Prostate gland (tissue), 2 donors: ENCODE results near the gene PACSIN1. TPM values are rescaled to one million over a fixed set of nuclear protein-coding genes. Genes with fewer than 3 reads are reported as not detected.

Source experiments
- DNase-seq: peaks from one replicate; pipeline ENCODE4 v3.0.0-alpha.2; 2019; ENCODE audit warnings: low spot score
- H3K27ac ChIP-seq, 2 donors: fragments of 200-600 bp; sonication (generic); 2 replicates each; pipeline ENCODE4 v1.5.1; 2017 to 2019
- H3K27me3 ChIP-seq: fragments of 200-600 bp; sonication (generic); replicated peaks from 2 replicates; pipeline ENCODE4 v1.5.1; 2019; ENCODE audit not compliant: insufficient read depth
- H3K36me3 ChIP-seq, 2 donors: fragments of 200-600 bp; sonication (generic); 1 replicate in 1 of 2; 2 replicates in 1 of 2; pipeline versions ENCODE4 v1.5.1 to v1.8.1; 2017 to 2019
- H3K4me1 ChIP-seq: fragments of 200-600 bp; sonication (generic); replicated peaks from 2 replicates; pipeline ENCODE4 v1.5.1; 2019
- H3K4me3 ChIP-seq, 2 donors: fragments of 200-600 bp; sonication (generic); 2 replicates each; pipeline ENCODE4 v1.5.1; 2017 to 2019
- H3K9me3 ChIP-seq: fragments of 200-600 bp; sonication (generic); 2 replicates; pipeline ENCODE4 v1.5.1; 2017
- CTCF ChIP-seq, 4 experiments: fragments of 200-600 bp in 2 of 4; fragments of 450-650 bp in 2 of 4; sonication (generic) in 2 of 4; IDR thresholded peaks; 1 replicate in 3 of 4; 2 replicates in 1 of 4; pipeline ENCODE4 v1.5.1; 2016 to 2019; ENCODE audit warnings: antibody characterized with exemption in 4 of 4, mild to moderate bottlenecking in 2 of 4, moderate library complexity in 2 of 4
- POLR2A ChIP-seq: fragments of 450-650 bp; IDR thresholded peaks from one replicate; pipeline ENCODE4 v1.6.1; 2016; ENCODE audit warnings: antibody characterized with exemption, mild to moderate bottlenecking
- POLR2AphosphoS5 ChIP-seq: sonication (generic); formaldehyde crosslinking; IDR thresholded peaks from one replicate; pipeline ENCODE4 v1.6.1; 2017; ENCODE audit warnings: antibody characterized with exemption
- WGBS: methylation state at CpG from one replicate; pipeline ENCODE4 v1.1.5; 2018; 5-methylcytosine and 5-hydroxymethylcytosine counted together
- intact Hi-C: fragments of 100-400 bp; cut with DNase I; formaldehyde crosslinking; loops from one replicate; pipeline ENCODE4 v1.14.2; 2022
- total RNA-seq, 2 donors: library from RNA; depleted of rRNA; stranded (reverse); fragments of >200 nt; gene quantifications; one replicate each; pipeline ENCODE4 v1.1.0, GENCODE V29; 2016

PACSIN1 gene
- total RNA-seq, 2 donors from 2014 or later = 0.32 to 0.57 TPM

GRCh38 chr6:34509782-34510181, 43.9 kb downstream of the PACSIN1 start:
- no peak overlapping the region for H3K27ac ChIP-seq
- H3K4me3 ChIP-seq = no peak overlapping the region
- no peak for TF ChIP-seq CTCF (IDR thresholded peaks at IDR 0.05)
- TF ChIP-seq POLR2AphosphoS5 = no peak
- no peak for TF ChIP-seq POLR2A
- H3K27me3 ChIP-seq = no peaks in the 10 kb centered on the region
- H3K36me3 ChIP-seq = no peaks in the 10 kb centered on the region
- no peak for DNase-seq
- H3K9me3 ChIP-seq = no peaks in the 10 kb centered on the region
- intact Hi-C loops = no loop called here
- H3K4me1 ChIP-seq = no peaks in the 10 kb centered on the region
- WGBS = 82% methylated on average over 4 of the region's 4 CpGs

DNA sequence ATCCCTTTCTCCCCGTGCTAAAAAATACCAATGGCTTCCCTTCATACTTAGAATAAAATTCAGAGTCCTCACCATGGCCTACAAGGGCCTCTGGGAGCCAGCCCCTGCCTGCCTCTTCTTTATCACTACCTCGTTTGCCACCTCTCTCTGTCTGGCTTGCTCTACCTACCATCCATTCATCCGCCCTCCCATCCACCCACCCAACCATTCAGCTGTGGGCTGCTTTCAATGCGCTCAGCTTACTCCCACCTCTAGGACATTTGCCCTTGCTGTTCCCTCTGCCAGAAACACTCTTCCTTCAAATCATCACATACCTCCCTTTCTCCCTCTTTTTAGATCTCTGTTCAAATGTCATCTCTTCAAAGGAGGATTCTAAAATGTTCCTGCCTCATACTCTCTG, 44.4 kb downstream of the PACSIN1 start:
- no peak for DNase-seq
- H3K9me3 ChIP-seq = no peaks in the 10 kb centered on the region
- TF ChIP-seq POLR2A = no peak
- TF ChIP-seq CTCF (IDR thresholded peaks at IDR 0.05) = no peak
- whole genome bisulfite sequencing = 89% methylated on average over 4 of the region's 4 CpGs
- no peaks in the 10 kb centered on the region for H3K27me3 ChIP-seq
- no peak overlapping the region for H3K27ac ChIP-seq
- intact Hi-C loops = no loop called here
- no peak overlapping the region for H3K4me3 ChIP-seq
- H3K36me3 ChIP-seq = no peaks in the 10 kb centered on the region
- no peaks in the 10 kb centered on the region for H3K4me1 ChIP-seq

DNA sequence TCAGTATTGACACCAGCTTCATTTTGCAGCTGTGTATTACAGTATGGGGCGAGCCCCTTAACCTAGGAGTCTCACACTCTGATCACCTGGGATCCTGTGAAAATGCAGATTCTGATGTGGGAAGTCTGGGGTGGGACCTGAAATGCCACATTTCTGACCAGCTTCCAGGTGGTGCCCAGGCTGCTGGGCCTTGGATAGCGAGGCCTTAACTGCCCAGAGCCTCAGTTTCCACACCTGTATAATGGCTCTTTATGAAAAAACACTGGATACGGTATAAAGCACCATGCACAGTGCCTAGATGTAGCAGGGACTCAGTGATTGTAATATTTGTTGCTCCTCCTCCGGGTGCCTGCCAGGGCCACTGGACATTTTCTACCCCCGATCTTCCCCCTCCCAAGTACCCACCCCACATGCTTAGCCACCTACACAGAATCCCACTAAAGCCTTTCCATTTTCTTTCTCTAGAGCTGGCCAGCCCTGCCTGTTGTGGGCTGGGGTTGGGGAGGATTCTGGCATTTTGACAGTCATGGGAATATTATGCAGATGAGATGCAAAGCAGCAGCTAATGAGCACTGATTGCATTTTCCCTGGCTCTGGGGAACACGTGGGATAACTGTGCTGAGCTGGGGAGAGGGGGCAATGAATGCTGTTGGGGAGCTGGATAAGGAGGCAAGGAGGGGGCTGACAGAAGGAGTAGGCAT, 45.5 kb downstream of the PACSIN1 start:
- no peak overlapping the region for H3K27ac ChIP-seq
- H3K9me3 ChIP-seq = no peaks in the 10 kb centered on the region
- H3K4me1 ChIP-seq = no peaks in the 10 kb centered on the region
- intact Hi-C loops = no loop called here
- no peaks in the 10 kb centered on the region for H3K27me3 ChIP-seq
- 77% methylated on average over 6 of the region's 6 CpGs for WGBS
- H3K4me3 ChIP-seq = no peak overlapping the region
- no peaks in the 10 kb centered on the region for H3K36me3 ChIP-seq
- no peak for DNase-seq
- TF ChIP-seq POLR2AphosphoS5 (no peak), CTCF (IDR thresholded peaks at IDR 0.05) (no peak), POLR2A (no peak)

- WGBS = 82% methylated on average over 11 of the region's 12 CpGs
- H3K9me3 ChIP-seq = no peaks in the 10 kb centered on the region
- no peak for TF ChIP-seq POLR2AphosphoS5
- no peak for TF ChIP-seq CTCF (IDR thresholded peaks at IDR 0.05)
- no peak for TF ChIP-seq POLR2A
- H3K27me3 ChIP-seq = no peaks in the 10 kb centered on the region
- intact Hi-C loops = no loop called here
- no peak for DNase-seq
- H3K36me3 ChIP-seq = no peaks in the 10 kb centered on the region
- no peak overlapping the region for H3K4me3 ChIP-seq
- no peaks in the 10 kb centered on the region for H3K4me1 ChIP-seq
- no peak overlapping the region for H3K27ac ChIP-seq
Observed at GRCh38 chr6:34511915-34512737, 46.2 kb downstream of the PACSIN1 start.
